Measurements from ENCODE around the gene PSTPIP1. TPM values are rescaled to one million over a fixed set of nuclear protein-coding genes. Genes with fewer than 3 reads are reported as not detected.

PSTPIP1 gene
- total RNA-seq, 1 donor from 2014 or later, result not detected

DNA sequence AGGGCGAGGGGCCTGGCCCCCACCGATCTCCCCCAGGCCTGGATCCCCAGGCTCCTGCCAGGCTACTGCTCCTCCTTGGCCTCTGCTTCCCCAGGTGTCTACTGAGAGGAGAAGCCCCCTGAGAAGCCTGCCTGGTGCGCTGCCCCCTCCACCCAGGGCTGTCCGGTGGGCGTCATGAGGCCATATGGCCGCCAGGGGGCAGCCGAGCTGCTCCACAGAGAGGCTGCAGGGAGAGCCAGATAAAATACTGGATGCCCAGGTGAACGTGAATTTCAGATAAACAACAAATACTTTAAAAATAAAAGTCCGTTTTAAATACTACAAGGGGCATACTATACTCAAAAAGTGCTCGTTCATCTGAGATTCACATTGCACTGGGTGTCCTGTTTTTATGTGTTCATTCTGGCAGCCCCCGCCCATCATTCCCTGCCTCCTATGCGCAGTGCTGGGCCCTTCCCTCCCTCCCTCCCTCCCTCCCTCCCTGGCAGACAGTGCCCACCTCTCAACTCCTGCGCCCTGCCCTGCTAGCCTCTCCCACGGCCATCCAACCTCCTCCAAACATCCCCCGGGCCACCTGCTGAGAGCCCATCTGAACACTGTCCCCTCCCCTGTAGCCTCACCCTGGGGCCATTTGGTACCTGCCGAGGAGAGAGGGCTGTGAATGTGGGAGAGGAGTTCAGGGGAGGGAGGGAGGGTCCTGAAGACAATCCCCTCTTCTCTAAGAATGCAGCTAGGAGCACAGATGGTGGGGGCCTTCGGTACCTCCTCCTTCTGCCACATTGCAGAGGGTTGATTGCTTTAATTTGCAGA lies 29.6 kb downstream of the PSTPIP1 start:
- DNase-seq (ENCODE audit: low read depth), result no peak
- Mint-ChIP-seq H3K36me3 (ENCODE audit: low read depth, unreplicated experiment) (peaks cover 2% of the 10 kb centered on the region), H3K4me3 (ENCODE audit: unreplicated experiment) (no peak overlapping the region), H3K27me3 (ENCODE audit: low read depth, unreplicated experiment) (peaks cover 16% of the 10 kb centered on the region), H3K27ac (ENCODE audit: unreplicated experiment) (no peak overlapping the region), H3K4me1 (ENCODE audit: low read depth, unreplicated experiment) (peaks cover 13% of the 10 kb centered on the region), H3K9me3 (ENCODE audit: unreplicated experiment) (no peaks in the 10 kb centered on the region)
- Histone ChIP-seq H3K79me2 (ENCODE audit: insufficient read depth, low read length) (no peaks in the 10 kb centered on the region), H4K20me1 (ENCODE audit: insufficient read depth, low read length) (no peaks in the 10 kb centered on the region), H3K27me3 (ENCODE audit: insufficient read depth, low read length) (no peaks in the 10 kb centered on the region), H3K9ac (ENCODE audit: low read length) (no peak overlapping the region), H3K9me3 (ENCODE audit: insufficient read depth, low read depth, low read length) (no peaks in the 10 kb centered on the region), H3K4me2 (ENCODE audit: low read length) (no peak overlapping the region), H3K27ac (ENCODE audit: low read depth, low read length) (no peak overlapping the region), H3K4me3 (ENCODE audit: insufficient read depth, low read depth, low read length) (no peak overlapping the region), H3K36me3 (ENCODE audit: insufficient read depth, low read length) (no peaks in the 10 kb centered on the region), H2AFZ (ENCODE audit: low read depth, low read length) (no peak overlapping the region), H3K4me1 (ENCODE audit: insufficient read depth, low read length) (peaks cover 19% of the 10 kb centered on the region)
- no peak for FAIRE-seq
- TF ChIP-seq, protein P1, sequence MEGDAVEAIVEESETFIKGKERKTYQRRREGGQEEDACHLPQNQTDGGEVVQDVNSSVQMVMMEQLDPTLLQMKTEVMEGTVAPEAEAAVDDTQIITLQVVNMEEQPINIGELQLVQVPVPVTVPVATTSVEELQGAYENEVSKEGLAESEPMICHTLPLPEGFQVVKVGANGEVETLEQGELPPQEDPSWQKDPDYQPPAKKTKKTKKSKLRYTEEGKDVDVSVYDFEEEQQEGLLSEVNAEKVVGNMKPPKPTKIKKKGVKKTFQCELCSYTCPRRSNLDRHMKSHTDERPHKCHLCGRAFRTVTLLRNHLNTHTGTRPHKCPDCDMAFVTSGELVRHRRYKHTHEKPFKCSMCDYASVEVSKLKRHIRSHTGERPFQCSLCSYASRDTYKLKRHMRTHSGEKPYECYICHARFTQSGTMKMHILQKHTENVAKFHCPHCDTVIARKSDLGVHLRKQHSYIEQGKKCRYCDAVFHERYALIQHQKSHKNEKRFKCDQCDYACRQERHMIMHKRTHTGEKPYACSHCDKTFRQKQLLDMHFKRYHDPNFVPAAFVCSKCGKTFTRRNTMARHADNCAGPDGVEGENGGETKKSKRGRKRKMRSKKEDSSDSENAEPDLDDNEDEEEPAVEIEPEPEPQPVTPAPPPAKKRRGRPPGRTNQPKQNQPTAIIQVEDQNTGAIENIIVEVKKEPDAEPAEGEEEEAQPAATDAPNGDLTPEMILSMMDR (IDR thresholded peaks at IDR 0.05; ENCODE audit: insufficient read depth, low read depth, low read length), result peak; percentile 85
- TF ChIP-seq EZH2 (IDR thresholded peaks at IDR 0.05; ENCODE audit: insufficient read depth, low read length), result no peak

- no peak for FAIRE-seq
- Histone ChIP-seq H3K4me2 (ENCODE audit: low read length) (no peak overlapping the region), H3K4me3 (ENCODE audit: insufficient read depth, low read depth, low read length) (no peak overlapping the region), H3K79me2 (ENCODE audit: insufficient read depth, low read length) (no peaks in the 10 kb centered on the region), H3K36me3 (ENCODE audit: insufficient read depth, low read length) (no peaks in the 10 kb centered on the region), H2AFZ (ENCODE audit: low read depth, low read length) (no peak overlapping the region), H3K27ac (ENCODE audit: low read depth, low read length) (no peak overlapping the region), H3K9me3 (ENCODE audit: insufficient read depth, low read depth, low read length) (no peaks in the 10 kb centered on the region), H4K20me1 (ENCODE audit: insufficient read depth, low read length) (no peaks in the 10 kb centered on the region), H3K9ac (ENCODE audit: low read length) (no peak overlapping the region), H3K4me1 (ENCODE audit: insufficient read depth, low read length) (peaks cover 16% of the 10 kb centered on the region), H3K27me3 (ENCODE audit: insufficient read depth, low read length) (no peaks in the 10 kb centered on the region)
- DNase-seq (ENCODE audit: low read depth), result no peak
- Mint-ChIP-seq H3K27me3 (ENCODE audit: low read depth, unreplicated experiment) (peaks cover 21% of the 10 kb centered on the region), H3K4me1 (ENCODE audit: low read depth, unreplicated experiment) (peaks cover 8% of the 10 kb centered on the region), H3K9me3 (ENCODE audit: unreplicated experiment) (no peaks in the 10 kb centered on the region), H3K27ac (ENCODE audit: unreplicated experiment) (no peak overlapping the region), H3K4me3 (ENCODE audit: unreplicated experiment) (no peak overlapping the region), H3K36me3 (ENCODE audit: low read depth, unreplicated experiment) (no peaks in the 10 kb centered on the region)
- TF ChIP-seq, protein P1 (IDR thresholded peaks at IDR 0.05; ENCODE audit: insufficient read depth, low read depth, low read length), result no peak
- no peak for TF ChIP-seq EZH2 (IDR thresholded peaks at IDR 0.05; ENCODE audit: insufficient read depth, low read length)
Observed at GRCh38 chr15:77025083-77025901, 30.4 kb downstream of the PSTPIP1 start.
